Measurements from ENCODE around the gene TSPAN5.

The TSPAN5 gene

GRCh38 chr4:98625920-98626319 lies 32.5 kb downstream of the TSPAN5 start:
- no peak overlapping the region for H3K27ac ChIP-seq
- TF ChIP-seq, protein P1, sequence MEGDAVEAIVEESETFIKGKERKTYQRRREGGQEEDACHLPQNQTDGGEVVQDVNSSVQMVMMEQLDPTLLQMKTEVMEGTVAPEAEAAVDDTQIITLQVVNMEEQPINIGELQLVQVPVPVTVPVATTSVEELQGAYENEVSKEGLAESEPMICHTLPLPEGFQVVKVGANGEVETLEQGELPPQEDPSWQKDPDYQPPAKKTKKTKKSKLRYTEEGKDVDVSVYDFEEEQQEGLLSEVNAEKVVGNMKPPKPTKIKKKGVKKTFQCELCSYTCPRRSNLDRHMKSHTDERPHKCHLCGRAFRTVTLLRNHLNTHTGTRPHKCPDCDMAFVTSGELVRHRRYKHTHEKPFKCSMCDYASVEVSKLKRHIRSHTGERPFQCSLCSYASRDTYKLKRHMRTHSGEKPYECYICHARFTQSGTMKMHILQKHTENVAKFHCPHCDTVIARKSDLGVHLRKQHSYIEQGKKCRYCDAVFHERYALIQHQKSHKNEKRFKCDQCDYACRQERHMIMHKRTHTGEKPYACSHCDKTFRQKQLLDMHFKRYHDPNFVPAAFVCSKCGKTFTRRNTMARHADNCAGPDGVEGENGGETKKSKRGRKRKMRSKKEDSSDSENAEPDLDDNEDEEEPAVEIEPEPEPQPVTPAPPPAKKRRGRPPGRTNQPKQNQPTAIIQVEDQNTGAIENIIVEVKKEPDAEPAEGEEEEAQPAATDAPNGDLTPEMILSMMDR (conservative IDR thresholded peaks at IDR 0.05) = no peak
- no peak for TF ChIP-seq ZFX (IDR thresholded peaks at IDR 0.05)

DNA sequence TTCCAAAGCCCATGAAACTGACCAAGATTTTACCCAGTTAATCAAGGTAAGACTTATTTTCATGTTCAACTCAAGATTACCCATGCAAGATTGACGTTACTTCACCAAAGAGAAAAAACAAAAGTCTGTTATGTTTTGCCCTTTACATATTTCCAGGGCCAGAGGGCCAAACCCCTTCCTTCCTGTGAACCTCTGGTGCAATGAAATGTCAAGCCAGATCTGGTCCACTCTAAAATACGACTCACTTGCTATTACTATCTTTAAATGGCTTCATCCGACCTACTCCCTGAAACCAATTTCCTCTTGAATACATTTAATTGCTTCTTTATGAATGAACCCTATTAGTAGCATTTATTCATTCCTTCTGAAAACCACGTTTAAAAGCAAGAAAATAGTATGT lies 33.0 kb downstream of the TSPAN5 start:
- TF ChIP-seq, protein P1 (conservative IDR thresholded peaks at IDR 0.05) = no peak
- no peak for TF ChIP-seq ZFX (IDR thresholded peaks at IDR 0.05)
- no peak overlapping the region for H3K27ac ChIP-seq

GRCh38 chr4:98624642-98625041 lies 33.8 kb downstream of the TSPAN5 start:
- TF ChIP-seq, protein P1 (conservative IDR thresholded peaks at IDR 0.05) = no peak
- no peak for TF ChIP-seq ZFX (IDR thresholded peaks at IDR 0.05)
- H3K27ac ChIP-seq = no peak overlapping the region

GRCh38 chr4:98624144-98624543 lies 34.3 kb downstream of the TSPAN5 start:
- TF ChIP-seq, protein P1 (conservative IDR thresholded peaks at IDR 0.05) = no peak
- no peak for TF ChIP-seq ZFX (IDR thresholded peaks at IDR 0.05)
- H3K27ac ChIP-seq = no peak overlapping the region

DNA sequence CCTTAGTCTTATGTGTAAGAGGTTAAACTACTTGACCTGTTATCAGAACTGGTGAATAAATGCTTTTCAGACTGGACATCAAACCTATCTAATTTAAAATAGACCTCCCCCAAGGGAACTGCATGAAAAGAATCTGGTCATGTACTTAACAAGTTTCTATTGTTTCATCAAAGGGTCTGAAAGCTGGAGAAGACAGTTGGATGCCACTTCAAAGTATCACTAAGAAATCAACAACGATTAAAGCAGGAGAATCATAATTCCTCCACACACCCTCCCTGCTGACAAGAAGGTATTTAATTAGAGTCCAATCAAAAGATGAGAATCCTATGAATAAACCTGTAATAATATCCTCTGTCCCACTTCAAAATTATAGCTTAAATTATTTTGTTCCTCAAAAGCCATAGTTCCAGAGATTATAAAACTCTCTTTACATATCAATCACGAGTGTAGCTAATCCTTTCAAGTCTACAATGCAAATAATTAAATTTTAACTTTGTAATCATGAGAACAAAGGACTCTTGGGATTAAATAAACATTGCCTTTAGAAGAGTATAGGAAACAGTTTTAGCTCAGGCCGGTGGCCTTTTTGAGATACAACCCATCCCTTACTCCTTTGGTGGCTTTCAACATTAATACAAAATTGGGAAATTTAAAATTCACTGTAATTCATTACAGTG lies 35.1 kb downstream of the TSPAN5 start:
- TF ChIP-seq ZFX (IDR thresholded peaks at IDR 0.05) = no peak
- TF ChIP-seq, protein P1 (conservative IDR thresholded peaks at IDR 0.05) = no peak
- no peak overlapping the region for H3K27ac ChIP-seq

GRCh38 chr4:98620087-98620784 lies 38.2 kb downstream of the TSPAN5 start:
- TF ChIP-seq, protein P1 (conservative IDR thresholded peaks at IDR 0.05) = no peak
- no peak for TF ChIP-seq ZFX (IDR thresholded peaks at IDR 0.05)
- no peak overlapping the region for H3K27ac ChIP-seq

GRCh38 chr4:98619180-98619579 lies 39.2 kb downstream of the TSPAN5 start:
- TF ChIP-seq, protein P1 (conservative IDR thresholded peaks at IDR 0.05) = no peak
- TF ChIP-seq ZFX (IDR thresholded peaks at IDR 0.05) = no peak
- H3K27ac ChIP-seq = no peak overlapping the region
